ENCODE results near the gene ERMAP.

ERMAP gene

DNA sequence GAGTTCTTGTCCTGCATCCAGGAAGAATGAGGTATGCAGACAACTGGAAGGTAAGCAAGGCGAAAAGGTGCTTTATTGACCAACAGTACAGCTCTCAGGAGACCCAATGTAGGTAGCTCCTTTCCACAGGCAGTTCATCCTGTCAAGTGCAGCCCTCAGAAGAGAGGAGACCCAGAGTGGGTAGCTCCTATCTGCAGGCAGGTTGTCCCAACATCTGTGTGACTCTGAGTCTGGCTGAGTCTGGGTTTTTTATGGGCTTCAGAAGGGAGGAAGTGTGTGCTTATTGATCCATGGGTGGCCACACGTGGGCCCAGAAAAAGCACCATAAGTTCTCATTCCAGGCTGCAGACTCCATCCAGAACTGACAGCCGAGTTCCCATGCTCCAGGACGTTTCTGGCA is 63.5 kb downstream of the ERMAP start:
- no peak for DNase-seq

DNA sequence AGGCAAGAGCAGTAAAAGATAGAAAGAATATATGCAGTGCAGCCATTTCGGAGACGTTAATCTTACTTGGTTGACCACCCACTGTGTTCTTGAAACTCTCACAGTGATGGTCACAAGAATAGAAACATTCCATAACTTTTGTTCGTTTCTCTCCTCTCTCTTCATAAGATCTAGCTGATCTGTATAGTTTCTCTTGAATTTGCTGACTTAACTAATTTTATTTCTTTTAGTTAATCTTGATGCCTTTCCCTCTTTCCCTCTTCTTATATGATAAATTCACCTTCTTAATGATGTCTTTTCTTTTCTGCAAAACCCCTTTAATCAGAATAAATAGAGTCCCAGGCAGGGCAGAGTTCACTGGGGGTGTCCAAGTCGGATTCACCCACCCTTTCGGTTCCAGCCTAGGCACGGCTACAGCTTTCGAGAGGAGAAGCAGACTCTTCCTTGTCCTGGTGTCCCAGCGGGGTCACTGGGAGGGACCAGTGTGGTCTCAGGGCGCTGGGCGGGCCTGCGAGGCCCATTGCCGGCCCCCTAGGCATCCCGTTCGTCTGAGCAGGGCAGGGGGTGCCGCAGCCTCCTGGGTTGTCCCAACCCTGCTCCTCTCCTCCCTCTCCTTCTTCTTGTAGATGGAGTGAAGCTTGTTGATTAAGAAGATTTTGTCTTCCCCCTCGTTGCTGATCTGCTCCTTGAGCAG is 69.3 kb downstream of the ERMAP start:
- DNase-seq = no peak

DNA sequence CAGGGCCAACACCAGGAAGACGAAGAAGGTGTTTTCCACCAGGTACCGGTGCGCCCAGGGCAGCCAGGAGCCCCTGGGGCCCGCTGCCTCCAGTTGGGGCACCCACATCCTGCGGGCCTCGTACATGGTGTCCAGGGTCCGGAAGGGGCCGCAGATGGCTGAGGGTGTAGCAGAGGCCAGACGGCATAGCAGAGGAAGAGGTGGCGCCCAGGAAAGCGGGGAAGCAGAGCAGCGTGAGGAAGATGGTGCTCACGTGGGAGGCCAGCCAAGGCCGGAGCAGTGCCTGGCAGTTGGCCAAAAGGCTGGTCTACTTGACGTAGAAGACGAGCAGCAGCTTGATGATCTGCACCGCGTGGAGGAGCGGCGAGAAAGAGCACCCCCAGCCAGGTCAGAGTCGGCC is 69.9 kb downstream of the ERMAP start:
- DNase-seq = no peak

DNA sequence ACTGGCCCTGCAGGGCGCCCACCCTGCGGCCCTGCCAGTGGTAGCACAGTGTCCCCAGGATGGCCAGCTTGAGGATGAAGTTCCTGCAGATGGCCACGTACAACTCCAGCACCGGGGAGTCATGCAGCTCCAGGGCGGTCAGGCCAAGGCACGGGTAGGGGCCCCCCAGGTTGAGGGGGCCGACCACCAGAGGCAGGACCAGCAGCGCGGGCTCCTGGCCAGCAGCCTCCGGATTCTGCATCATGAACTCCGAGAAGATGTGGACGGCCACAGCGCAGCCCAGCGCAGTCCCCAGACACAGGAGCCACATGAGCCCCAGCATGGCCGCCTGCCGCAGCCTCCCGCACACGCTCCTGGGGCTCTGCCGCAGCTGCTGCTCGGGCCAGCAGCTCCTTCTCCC is 70.4 kb downstream of the ERMAP start:
- no peak for DNase-seq

- DNase-seq = no peak
Observed at GRCh38 chr1:42888013-42888633, 71.2 kb downstream of the ERMAP start.

DNA sequence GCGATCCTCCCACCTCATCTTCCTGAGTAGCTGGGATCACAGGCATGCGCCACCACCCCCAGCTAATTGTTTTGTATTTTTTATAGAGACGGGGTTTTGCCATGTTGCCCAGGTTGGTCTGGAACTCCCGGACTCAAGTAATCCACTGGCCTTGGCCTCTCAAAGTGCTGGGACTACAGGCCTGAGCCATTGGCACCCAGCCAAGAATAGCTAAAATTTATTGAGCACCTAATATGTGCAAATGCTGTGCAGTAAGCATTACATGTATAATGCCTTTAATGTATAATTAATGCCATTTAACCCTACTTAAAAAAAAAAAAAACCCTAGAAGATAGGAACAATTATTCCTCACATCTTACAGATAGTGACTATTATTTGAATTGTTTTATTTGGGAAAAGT is 72.3 kb downstream of the ERMAP start:
- no peak for DNase-seq

DNA sequence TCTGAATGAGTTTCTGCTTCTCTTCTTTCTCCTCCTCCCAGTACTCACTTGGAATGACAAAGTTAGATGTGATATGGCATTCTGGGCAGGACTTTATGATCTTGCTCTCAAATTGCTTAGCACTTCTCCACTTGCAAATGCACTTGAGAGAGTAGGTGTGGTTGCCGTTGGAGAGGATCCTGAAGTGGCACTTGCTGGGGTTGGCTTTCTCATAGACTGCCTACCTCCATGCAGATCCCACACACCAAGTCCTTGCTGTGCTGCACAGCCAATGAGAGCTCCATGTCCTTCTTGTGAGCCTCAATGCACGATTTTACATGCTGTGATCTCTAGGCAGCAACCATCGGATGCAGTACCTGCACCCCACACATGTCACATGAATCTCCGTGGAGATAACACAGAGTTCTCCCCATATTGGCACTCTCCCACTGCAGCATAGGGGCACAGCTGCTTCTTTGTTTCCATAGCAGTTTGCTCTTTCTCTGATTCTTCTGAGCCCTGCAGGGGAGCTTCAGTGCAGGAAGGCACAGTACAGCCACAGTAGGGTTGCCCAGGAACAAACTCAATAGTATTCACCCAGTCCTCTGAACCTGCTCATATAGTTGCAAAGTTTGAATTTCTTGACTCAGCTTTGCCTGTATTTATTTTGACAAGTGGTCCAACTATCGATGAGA is 74.7 kb downstream of the ERMAP start:
- no peak for DNase-seq

Measured in NCI-H526 treated with DMSO at 0.1 percent for 48 hours (cell line).